ENCODE data around the gene GPR157.

GPR157 gene

GRCh38 chr1:9086045-9086444 lies 42.9 kb downstream of the GPR157 start:
- DNase-seq: no peak

- DNase-seq: no peak
These were observed 43.5 kb downstream of the GPR157 start for GRCh38 chr1:9085306-9085940.

- DNase-seq: no peak
These were observed 44.0 kb downstream of the GPR157 start for GRCh38 chr1:9084906-9085305.

GRCh38 chr1:9081473-9081872 lies 47.4 kb downstream of the GPR157 start:
- no peak for DNase-seq

GRCh38 chr1:9080705-9081291 lies 48.1 kb downstream of the GPR157 start:
- no peak for DNase-seq

GRCh38 chr1:9079988-9080704 lies 48.8 kb downstream of the GPR157 start:
- DNase-seq: no peak

- DNase-seq: no peak
These were observed 50.0 kb downstream of the GPR157 start for GRCh38 chr1:9078752-9079500.

- DNase-seq: peak; percentile 69
These were observed 50.7 kb downstream of the GPR157 start for GRCh38 chr1:9078015-9078751.

GRCh38 chr1:9075022-9075421 lies 53.9 kb downstream of the GPR157 start:
- DNase-seq: no peak

- DNase-seq: no peak
These were observed 55.8 kb downstream of the GPR157 start for GRCh38 chr1:9073143-9073542.

GRCh38 chr1:9071554-9072235 lies 57.2 kb downstream of the GPR157 start:
- DNase-seq: no peak

- DNase-seq: no peak
These were observed 58.4 kb downstream of the GPR157 start for GRCh38 chr1:9070486-9070885.

GRCh38 chr1:9069326-9070100 lies 59.4 kb downstream of the GPR157 start, which contains the start of gene SLC2A5:
Gene SLC2A5 (minus strand): TSS chr1:9069635. CDS start chr1:9069536, 99 bp downstream.
- no peak for DNase-seq

GRCh38 chr1:9068981-9069325 lies 59.9 kb downstream of the GPR157 start:
- no peak for DNase-seq

GRCh38 chr1:9066945-9067807 lies 61.7 kb downstream of the GPR157 start:
- peak; percentile 94 for DNase-seq

- DNase-seq: no peak
These were observed 63.6 kb downstream of the GPR157 start for GRCh38 chr1:9065213-9065751.

- no peak for DNase-seq
These were observed 66.1 kb downstream of the GPR157 start for GRCh38 chr1:9062846-9063245.

GRCh38 chr1:9062021-9062471 lies 66.9 kb downstream of the GPR157 start:
- peak; percentile 64 for DNase-seq

GRCh38 chr1:9061252-9061960 lies 67.5 kb downstream of the GPR157 start:
- no peak for DNase-seq

All from fibroblast of upper back skin (primary cell).